NCI-H187 treated with DMSO at 0.1 percent for 48 hours (cell line): Measurements from ENCODE around the gene FITM1.

Experiments
- DNase-seq: peaks from one replicate; lab custom pipeline; 2025; lab: John Stamatoyannopoulos, UW

Gene FITM1, protein sequence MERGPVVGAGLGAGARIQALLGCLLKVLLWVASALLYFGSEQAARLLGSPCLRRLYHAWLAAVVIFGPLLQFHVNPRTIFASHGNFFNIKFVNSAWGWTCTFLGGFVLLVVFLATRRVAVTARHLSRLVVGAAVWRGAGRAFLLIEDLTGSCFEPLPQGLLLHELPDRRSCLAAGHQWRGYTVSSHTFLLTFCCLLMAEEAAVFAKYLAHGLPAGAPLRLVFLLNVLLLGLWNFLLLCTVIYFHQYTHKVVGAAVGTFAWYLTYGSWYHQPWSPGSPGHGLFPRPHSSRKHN

DNA sequence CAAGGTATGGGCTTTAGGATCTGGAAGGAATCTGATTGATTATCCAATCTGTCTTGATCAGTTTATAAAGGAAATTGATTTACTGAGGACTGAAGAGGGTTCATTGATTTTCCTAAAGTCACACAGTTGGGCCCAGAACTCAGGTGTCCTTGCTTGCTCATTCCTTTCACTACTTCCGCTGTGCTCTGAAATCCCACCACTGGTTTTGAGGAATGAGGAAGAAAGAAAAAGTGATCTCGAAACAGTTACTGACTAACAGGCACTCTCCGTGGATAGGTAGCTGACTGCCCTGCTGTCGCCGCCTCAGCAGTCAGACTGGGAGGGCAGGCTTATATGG is at the start of gene FITM1:
Gene FITM1 (plus strand): TSS at position 280 of the 337 bp plus-strand sequence. CDS start 905 bp downstream, outside the sequence.
- no peak for DNase-seq

DNA sequence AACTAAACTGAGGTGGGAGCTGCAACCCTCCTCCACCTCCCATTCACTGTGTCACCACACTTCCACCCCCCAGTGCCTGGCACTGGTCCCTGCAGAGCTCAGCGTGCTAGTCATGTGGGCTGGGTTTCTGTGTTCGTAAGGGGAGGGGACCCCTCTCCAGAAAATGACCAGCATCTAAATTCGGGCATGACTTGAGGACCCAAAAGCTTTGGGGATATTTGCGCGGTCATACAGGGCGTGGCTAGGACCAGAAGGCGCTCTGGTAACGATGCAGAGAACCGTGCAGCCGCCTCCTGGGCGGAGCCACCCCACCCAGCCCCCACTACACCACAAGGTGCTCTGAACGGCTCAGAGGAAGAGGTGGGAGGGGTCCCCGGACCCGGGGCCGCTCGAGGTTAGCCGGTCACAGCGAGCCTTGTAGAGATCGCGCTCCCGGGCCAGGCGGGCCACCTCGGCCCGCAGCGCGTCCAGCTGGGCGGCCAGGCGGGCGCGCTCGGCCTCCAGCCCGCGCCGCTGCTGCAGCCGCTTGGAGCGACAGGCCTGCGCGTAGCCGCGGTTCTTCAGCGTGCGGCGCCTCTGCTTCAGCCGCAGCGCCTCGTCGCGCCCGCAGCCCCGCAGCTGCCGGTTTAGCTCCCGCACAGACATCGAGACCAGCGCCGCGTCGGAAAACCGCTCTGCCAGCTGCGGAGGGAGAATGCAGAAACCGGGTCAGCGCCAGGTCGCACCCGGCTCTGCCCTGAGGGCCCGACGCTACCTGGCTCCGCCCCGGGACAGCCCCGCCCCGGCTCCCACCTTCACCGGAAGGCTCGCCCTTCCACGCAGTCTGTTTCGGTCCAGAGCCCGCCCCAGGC is 49.3 kb upstream of the FITM1 start:
- peak; percentile 30 for DNase-seq

DNA sequence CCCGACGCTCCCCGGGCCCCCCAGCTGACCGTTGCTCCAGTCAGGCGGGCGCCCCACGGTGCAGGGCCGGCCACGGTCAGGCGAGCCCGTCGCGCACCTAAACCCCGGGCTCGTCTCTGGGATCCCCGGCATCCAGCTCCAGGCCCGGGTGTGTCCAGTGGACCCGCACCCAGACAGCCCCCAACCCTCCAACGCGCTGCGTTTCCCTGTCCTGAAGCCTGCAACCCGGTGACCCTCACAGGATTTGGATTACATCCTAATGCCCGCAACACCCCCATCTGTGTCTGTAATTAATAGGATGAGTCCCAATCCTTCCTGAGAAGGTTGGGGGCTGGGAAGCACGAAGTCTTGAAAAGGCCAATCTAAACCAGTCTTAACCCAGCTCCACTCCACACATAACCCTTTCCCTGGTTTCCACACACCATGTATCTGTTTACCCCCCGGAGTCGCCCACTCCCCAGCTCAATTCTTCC is 48.7 kb upstream of the FITM1 start:
- no peak for DNase-seq

DNA sequence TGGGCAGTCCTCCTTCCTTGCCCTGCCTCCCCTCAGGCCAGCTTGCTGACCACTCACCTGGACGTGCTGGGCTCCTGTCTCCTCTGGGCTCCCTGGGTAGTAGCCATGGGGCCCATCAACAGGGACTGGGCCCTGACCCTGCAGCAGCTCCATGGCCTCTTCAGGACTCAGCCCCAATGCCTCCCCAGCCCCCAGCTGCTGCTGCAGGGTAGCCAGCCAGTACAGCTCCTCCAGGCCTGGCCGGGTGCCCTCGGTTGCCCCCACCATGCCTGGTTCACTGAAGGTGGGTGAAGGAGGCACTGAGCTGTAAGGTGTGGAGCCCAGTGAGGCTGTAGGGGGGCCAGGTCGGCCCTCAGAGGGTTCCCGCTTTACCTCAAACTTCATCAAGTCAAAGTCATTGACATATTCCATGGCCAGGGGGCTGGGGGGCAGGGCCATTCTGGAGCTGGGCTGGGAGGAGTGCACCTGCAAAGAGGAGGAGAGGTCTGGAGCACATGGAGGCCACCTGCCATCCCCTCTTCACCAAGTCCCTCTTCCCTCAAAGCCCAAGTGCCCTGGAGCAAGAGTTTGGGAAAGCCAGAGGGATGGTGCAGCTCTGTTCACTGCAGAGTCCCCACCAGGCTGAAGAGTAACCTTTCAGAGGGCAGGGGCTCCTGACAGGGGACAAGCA is 47.9 kb upstream of the FITM1 start:
- DNase-seq, result no peak

DNA sequence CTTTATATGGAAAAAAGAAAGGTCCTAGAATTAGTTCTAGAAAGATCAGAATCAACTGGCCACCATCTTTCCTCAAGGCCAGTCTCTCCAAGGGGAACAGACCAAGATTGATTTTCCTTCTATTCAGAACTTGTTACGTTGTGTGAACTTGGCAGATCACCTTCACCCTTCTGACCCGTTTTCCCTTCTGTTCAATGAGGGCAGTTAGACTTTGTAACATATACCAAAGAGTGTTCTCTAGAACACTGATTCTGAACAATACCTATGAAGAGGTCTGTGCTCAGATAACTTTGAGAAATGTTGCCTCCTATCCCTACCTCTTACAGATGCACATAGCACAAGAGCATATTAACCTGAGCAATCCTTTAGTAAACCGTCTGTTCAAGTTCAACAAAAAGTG is 47.0 kb upstream of the FITM1 start:
- no peak for DNase-seq

DNA sequence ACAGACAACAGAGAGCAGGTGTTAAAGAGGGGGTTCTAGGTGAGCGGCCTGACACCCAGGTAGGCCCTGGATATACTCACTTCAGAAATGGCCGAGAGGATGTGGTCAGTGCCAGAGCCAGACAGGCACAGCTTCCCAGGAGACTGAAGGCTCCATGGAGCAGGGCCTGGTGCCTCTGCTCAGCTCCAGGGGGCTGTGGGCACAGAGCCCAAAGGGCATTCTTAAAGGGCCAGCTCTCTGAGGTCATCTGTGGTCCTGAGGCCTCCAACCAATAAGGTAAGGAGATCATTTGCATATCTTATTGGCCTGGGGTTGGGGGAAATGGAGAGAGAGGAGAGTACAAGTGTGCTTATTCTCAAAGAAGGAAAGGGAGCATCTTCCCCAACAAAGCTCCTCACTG is 46.0 kb upstream of the FITM1 start:
- DNase-seq, result no peak

DNA sequence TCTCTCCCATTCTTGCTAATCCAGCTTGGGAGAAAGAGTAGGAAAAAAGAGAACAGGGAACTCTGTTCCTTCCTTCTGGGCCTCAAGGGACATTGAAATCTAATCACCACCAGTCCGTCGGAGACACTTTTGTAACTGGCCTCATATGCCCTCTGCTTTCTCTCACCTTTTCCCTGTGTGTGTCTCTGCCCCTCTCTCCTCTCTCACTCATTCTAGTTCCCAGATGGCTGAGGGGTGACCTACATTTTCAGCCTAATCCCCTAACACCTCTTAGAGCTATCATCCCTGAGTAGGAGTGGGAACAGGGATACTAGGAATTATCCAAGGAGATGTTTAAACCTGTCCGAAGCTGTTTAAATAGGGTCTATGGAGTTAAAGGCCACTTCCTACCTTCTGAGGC is 45.2 kb upstream of the FITM1 start:
- no peak for DNase-seq

DNA sequence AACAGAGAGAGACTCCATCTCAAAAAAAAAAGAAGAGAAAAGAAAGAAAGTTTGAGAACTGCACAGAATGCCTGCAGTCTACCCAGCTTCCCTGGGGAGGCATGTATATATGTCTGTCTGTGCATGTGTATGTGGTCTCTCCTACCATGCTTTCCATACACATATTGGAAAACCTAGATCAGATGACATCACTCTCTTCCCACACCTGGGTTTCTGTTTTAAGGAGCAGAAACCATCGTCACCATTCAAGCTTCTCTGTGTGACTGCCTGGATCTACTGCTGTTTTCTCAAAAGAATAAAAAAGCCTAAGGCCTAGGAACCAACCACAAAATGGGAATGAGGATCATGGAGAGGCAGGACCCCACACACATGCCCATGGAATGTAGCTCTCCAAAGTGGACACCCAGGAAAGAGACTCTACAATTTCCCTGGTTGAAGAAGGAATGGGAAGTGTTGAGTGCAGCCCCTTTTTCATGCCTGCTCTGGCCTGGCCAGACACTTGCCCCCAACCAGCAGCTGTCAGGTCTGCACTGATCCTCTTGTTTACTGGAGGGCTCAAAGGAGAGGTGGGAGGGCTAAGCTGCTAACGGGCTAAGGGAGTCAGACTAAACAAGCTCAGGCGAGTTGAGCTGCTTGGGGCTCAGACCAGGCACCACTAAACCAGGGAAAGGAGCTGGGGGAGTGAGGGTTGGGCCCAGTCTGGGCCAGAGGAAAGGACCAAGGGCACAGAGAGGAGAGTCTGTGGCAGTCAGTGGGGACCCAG is 44.1 kb upstream of the FITM1 start:
- DNase-seq, result no peak

DNA sequence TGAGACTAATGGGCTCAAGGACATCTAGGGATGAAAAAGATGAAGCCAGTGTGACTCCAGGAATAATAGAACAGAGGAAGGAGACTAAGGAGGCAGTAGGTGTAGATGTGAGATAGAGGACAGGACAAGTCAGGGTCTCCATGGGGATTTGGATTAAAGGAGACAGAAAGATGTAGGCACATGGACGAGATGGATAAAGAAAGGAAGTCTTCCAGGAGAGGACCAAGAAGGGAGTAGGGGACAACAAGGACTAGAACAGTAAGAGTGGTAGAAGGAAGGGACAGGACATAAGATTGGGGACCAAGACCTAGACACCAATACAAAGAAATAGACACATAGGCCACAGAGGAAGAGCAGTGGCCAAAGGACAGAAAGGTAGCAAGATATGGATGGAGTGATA is 43.5 kb upstream of the FITM1 start:
- no peak for DNase-seq

DNA sequence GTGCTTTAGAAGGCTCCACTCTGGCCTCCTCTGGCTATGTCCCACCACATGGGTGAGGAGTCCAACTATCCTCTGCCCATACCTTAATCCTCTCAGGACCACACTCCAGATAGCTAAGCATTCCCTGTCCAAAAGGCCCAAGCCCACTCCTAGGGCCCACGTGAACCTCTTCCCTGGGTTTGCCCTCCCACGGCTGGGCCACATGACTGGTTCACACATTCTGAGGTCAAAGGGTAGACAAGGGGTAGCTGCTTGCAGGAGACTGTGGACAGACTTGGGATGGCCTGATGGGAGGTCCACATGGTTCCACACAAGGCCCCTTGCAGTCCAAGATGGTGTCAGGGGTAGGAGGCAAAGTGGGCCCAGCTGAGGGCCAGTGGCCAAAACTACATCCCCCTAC is 42.4 kb upstream of the FITM1 start:
- DNase-seq, result no peak

DNA sequence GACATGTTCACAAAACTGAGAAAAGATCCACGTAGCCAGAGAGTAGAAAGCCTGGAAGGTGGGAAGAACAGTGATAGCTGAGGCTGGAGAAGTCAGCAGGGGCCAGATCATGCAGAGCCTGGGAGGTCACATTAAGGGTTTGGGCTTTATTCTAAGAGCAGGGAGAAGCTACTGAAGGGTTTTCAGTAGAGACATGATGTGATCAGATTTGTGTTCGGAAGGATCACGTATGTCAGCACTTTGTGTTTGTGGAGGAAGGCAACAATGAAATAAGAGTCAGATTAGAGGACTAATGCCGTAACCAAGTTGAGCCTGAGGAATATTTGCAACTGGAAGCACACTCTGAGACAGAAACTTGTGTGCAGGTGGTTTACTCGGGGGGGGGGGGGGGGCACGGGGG is 40.6 kb upstream of the FITM1 start:
- DNase-seq, result no peak

DNA sequence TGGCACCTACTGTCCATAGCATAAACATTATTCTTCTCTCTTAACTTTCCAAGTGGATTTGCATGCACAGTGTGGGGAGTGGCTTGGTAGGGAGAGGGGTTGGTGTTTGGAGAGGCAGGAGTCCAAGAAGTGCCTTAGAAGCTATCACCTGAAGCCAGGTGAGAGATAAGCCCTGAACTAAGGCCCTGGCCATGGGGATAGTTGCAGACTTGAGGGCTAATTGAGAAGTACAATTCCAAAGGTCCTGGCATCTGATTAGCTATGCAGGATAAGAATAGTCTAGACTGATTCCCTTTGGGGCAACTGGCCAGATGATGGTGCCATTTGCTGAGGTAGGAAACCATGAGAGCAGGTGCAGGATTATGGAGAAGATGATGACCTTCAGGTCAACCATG is 38.4 kb upstream of the FITM1 start:
- DNase-seq, result no peak

DNA sequence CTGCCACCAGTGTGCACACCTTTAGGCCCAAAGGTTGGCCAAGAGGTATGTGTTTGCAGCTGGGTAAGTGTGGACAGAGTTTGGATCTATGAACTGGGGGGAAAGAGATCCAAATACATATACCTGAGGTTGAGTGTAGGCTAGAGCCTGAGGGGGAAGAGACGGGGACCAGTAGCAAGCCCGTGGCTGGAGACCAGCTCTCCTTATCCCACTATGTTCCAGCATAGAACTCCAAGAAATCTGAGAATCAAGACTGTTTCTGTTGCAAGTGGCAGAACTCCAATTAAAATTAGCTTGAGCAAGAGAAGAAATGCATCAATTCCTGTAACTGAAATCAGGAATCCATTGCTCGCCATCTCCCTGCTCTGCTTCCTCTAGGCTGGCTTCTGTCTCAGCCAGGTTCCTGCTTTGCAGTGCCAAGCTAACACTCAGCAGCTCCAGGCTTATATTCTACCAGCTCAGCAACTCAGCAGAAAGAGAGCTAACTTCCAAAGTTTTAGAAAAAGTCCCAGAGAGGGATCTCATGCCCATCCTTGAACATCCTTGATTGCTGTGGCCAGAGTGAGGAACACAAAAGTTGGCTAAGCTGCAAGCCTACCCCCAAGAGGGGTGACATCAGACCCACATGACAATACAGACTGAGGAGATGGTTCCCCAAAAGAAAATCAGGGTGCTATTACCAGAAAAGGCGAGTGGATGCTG is 37.8 kb upstream of the FITM1 start:
- no peak for DNase-seq

DNA sequence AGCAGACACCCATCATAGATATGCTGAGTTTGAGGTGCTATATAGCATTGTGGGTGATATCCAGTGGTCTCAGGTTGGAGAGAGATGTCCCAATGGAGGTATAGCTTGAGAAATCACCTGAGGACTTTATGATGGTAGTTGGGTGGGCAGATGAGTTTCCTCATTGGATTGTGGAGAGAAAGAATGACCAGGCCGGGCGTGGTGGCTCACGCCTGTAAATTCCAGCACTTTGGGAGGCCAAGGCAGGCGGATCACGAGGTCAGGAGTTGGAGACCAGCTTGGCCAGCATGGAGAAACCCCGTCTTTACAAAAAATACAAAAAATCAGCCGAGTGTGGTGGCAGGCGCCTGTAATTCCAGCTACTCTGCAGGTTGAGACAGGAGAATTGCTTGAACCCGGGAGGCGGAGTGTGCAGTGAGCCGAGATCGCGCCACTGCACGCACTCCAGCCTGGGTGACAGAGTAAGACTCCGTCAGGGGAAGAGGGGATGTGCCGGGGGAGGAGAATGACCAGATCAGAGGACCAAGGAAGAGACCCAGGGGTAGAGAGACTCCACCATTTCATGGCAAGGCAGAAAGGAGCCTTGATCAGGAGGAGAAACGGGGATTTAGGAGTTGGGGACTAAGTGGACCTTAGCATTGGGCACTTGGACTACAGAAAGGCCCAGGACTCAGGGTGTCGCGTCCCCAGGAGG is 37.1 kb upstream of the FITM1 start:
- no peak for DNase-seq

DNA sequence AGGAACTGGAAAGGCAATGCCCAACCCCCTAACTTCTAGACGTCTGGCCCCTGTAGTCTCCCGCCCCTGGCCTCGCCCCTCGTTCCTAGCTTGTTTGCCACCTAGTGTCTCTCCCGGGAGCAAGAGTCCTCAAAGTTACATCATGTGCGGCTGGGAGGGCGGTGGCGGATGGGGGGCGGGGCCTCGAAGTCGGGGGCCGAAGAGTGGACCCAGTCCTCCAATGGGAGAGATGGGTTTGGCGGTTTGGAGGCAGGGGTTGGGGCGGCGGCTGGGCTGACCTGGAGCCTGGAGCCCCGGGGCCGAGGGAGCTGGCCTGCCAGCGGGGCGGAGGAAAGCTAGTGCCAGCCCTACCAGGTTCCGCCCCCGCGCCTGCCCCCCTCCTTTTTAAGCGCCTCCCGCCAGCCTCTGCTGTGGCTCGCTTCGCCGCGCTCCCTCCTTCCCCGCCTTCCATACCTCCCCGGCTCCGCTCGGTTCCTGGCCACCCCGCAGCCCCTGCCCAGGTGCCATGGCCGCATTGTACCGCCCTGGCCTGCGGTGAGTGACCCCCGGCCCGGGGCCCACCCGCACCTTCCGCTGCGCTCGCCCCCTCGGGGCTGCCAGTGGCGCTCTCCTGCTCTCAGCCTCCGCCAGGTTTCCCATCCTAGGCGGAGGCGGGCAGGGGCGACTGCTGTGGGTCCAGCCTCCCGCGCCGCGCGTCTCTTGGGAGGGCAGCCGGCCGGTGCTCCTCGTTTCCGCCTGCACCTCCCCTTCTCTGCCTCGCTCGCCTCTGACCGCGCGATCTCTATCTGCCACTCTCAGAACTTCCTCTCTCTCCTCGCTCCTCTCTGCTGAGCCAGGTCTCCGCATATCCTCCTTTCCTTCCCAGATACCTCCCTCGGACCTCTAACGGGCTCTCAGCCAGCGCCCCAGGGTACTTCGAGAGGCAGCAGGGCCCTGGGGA is 36.3 kb upstream of the FITM1 start, which contains the start of gene PCK2:
Gene PCK2 (plus strand): TSS at position 411 of the 940 bp plus-strand sequence. CDS start 95 bp downstream, at position 506.
- DNase-seq, result peak; percentile 65

DNA sequence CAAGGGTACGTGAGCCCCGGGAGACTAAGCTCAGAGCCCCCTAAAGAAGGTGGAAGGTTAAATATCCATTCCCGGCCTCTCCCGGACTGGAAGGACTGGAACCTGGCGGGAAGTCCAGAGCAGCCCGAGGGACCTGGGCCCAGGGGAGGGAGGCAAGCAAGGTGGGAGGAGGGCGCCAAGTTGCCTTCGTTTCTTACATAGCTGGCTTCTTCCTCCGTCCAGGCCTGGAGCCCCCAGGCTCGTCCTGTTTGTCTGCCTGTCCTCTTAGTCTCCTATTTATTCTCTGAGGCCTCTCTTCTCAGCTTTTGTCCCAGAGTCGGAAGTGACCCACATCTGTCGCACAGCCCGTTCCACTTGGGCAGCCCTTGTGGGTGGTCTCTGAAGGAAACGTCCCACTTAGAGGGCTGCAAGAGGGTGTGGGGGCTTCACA is 35.6 kb upstream of the FITM1 start:
- no peak for DNase-seq

DNA sequence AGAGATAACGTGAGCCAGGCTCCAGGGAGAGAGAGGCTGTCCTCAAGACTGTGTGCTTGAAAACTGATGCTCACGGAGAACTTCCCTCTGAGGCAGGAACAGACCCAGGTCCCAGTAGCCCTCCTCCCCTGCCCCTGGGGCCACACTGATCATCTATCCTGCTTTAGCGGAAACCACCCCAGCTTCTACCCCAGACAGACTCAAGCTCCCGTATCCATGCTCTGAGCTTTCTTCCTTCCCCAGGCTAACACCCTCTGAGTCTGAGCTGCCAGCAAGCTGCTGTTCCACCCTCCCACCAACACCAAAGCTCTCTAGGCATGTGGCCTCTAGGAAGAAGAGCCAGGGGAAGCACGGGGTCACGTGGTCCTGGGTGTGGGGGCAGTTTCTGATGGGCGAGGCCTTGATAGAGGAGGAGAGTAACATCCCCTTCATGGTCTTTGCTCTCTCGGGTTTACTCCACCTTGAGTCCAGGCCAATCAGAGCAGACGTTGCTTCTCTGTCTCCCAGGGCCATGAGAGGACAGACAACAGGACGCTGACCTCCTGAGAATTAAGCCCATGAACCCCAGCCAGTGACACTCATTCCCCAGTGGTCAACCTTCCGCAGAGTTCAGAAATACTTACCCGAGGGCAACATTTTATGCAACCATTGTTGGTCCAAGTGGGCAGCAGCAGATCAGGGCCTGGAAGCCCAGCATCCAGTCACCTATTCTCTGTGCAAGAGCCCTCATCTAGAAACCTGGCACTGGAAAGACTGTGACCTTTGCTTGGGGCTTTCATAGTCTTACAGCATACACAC is 35.0 kb upstream of the FITM1 start:
- DNase-seq, result no peak

DNA sequence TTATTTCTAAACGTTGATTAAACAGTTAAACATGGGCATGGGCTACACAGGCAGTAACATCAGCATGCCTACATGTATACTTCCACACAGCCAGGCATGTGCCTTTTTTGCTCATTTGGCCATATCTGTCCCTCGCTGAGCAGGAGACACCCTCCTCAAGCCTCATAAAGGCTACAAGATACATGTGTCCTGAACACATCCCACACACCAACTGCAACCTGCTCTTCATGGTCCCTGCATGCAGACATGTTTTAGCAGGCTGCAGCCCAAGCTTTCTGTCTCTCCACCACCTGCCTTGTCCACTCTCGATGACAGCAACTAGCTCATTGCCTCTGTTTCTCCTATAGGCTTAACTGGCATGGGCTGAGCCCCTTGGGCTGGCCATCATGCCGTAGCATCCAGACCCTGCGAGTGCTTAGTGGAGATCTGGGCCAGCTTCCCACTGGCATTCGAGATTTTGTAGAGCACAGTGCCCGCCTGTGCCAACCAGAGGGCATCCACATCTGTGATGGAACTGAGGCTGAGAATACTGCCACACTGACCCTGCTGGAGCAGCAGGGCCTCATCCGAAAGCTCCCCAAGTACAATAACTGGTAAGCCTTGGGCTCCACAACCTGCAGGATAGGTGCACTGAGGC is 33.8 kb upstream of the FITM1 start:
- DNase-seq, result no peak
